NCI-H2081 (cell line): ENCODE results near the gene LAMB1.
"Not testable (repeated sequence)": the region's sequence is repeated elsewhere in the genome, so short reads cannot be mapped to it uniquely, and the experiment has no call there.

Experiments used
- DNase-seq, 2 experiments: peaks; one replicate each; lab custom pipeline; 2025; lab: John Stamatoyannopoulos, UW

LAMB1 gene

GRCh38 chr7:107945332-107945731, 57.6 kb downstream of the LAMB1 start:
- DNase-seq = peak; percentile 36 to 47

- DNase-seq = no peak
These were observed 58.4 kb downstream of the LAMB1 start for GRCh38 chr7:107944411-107945169.

GRCh38 chr7:107943018-107943417, 59.9 kb downstream of the LAMB1 start:
- no peak for DNase-seq

GRCh38 chr7:107940951-107941350, 62.0 kb downstream of the LAMB1 start:
- DNase-seq = no peak

DNA sequence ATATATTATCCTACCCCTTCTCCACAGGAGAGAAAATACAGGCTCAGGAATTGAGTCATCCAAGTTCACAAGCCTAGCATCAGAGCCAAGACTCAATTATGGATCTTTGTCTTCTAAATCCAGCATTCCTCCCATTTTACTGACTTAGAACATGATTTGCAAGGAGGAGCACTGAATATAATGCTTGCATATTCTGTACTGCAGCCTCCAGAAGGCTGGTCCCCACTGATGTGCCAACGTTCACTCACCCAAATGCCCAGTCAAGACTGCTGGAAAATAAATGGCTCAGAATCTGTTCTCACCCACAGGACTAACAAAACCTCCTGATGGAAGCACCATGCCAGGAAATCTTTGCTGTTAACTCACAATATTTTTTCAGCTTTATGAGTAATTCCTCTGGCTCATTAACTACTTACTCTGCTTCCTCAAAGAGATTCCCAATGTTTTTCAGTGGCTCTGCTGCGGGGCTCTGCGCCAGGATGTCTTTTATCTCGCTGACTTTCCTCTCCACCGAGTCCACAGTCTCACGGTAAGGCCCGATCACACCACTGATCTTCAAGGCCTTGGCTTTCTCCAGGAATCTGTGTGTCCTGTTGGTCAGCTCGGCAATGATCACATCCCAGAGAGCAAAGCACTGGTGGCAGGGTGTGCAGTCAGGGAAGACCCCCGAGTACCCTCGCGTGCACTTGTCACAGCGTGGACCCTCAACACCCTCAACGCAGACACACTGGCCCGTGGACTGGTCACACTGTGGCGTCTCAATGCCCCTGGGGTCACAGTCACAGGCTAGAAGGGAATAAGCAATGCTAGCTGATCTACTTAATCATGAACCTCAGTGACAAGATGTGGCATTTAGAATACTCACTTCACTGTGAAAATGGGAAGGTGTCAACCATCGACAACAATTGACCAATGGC, 63.1 kb downstream of the LAMB1 start:
- DNase-seq = no peak

- DNase-seq = no peak
These were observed 64.3 kb downstream of the LAMB1 start for GRCh38 chr7:107938456-107939250.

DNA sequence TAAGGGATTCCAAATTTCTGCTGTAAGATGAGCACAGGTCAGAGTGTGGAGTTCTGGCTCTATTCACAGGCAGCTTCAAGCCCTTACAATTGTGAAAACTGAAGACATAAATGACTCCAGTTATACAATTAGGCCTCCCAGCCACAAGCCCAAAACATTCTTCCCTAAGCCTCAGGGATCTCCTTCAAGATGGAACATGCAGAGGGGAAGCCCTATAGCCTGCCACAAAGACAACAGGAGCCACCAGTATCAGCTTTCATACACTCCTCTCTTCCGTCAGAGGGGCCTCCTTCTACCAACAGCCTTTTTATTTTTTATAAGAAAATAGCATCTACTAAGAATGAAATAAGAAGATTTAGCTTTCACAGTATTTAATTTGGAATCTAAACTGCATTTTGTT, 65.4 kb downstream of the LAMB1 start:
- no peak for DNase-seq

DNA sequence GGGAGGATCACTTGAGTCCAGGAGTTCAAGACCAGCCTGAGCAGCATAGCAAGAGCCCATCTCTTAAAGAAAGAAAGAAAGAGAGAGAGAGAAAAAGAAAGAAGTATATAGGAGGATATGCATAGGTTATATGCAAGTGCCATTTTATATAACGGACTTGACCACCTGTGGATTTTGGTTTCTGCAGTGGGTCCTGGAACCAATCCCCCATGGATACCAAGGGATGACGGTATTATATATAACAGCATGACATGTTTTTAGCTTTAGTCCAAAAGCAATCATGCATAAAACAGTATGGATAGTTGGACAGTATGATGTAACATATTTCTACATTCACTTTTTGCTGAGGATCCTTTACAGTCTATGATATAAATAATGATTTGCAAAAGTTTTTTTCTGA, 66.6 kb downstream of the LAMB1 start:
- DNase-seq = no peak

- DNase-seq = no peak
These were observed 67.8 kb downstream of the LAMB1 start for GRCh38 chr7:107934991-107935770.

DNA sequence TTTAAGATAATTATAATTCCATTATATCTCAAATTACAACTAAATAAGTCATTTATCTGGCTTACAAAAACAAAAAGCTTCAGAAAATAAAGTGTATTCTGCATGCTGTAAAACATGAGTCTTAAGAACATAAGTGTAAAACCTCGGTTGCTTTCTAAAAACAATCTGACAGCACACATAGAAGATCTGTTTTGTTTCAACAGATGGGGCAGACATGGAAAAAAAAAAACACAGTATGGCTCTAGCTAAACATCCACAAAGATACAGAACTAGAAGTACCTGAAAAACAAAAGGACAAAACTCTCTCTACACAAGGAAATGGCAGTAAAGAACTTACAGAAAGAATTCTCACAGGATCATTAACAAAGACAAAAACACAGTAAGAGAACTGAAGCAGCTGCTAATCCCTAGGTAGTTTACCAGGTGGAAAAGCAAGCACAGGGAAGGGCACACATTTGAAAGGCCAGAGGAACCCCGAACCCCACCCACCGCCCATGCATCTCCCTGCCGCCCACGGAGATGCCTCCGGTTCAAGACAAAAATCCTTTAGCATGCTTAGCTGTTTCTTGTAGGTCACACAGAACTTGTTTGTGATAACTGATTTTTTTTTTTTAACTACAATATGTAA, 69.5 kb downstream of the LAMB1 start:
- no peak for DNase-seq

DNA sequence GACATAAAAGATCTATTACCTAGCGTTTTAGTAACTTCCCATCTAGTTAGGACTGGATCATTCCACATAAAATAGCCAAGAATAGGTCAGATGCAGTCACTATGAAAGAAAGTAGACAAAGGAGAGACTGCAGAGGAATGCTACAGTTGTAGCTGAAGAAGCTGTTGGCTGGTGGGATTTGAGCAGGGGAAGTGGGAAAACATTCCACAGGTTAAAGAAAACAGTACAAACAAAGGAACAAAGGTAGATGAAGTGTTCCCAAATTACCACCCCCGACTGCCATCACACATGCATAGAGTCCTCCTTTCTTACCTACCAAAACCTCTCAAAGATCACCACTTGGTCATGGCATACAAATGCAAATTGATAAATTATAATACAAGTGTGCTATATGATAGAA, 70.2 kb downstream of the LAMB1 start:
- DNase-seq = no peak

GRCh38 chr7:107931740-107932515, 71.0 kb downstream of the LAMB1 start:
- DNase-seq = no peak

- DNase-seq = no peak
These were observed 76.5 kb downstream of the LAMB1 start for GRCh38 chr7:107926481-107926880.

- DNase-seq = no peak
These were observed 78.0 kb downstream of the LAMB1 start for GRCh38 chr7:107924841-107925504.

GRCh38 chr7:107922886-107923285, 80.1 kb downstream of the LAMB1 start:
- DNase-seq = no peak

- not testable (repeated sequence) for DNase-seq
These were observed 81.1 kb downstream of the LAMB1 start for GRCh38 chr7:107921826-107922225.

- DNase-seq = peak in 1 of 2 experiments; percentile 24
These were observed 82.8 kb downstream of the LAMB1 start for GRCh38 chr7:107920048-107920772.

DNA sequence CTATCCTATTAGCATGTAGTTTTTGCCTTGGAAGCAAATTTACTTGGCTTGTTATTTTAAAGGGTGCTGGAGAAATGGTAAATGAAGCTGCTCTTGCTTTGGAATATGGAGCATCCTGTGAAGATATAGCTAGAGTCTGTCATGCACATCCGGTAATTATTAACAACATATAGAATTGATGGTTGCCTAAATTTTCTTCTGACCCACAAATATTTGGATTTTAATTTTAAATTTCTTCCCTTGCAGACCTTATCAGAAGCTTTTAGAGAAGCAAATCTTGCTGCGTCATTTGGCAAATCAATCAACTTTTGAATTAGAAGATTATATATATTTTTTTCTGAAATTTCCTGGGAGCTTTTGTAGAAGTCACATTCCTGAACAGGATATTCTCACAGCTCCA, 84.0 kb downstream of the LAMB1 start:
- no peak for DNase-seq
